H9 (cell line): ENCODE results near the gene GGT6. TPM values are rescaled to one million over a fixed set of nuclear protein-coding genes. Genes with fewer than 3 reads are reported as not detected.

Experiments used
- DNase-seq: peaks from one replicate; pipeline ENCODE4 v3.0.0-alpha.2; 2017
- H2AFZ ChIP-seq: one replicate; pipeline ENCODE4 v1.6.1; 2013; ENCODE audit warnings: mild to moderate bottlenecking, low read length, control low read depth, moderate library complexity
- H2AK5ac ChIP-seq: 2 replicates; pipeline ENCODE4 v1.6.1; 2013; ENCODE audit warnings: low read length, control low read depth, mixed read lengths; ENCODE audit not compliant: insufficient read length
- H2BK120ac ChIP-seq: one replicate; pipeline ENCODE4 v1.6.1; 2013; ENCODE audit warnings: low read depth, mild to moderate bottlenecking, low read length, control low read depth, inconsistent platforms; ENCODE audit not compliant: poor library complexity, severe bottlenecking
- H2BK12ac ChIP-seq: 2 replicates; pipeline ENCODE4 v1.6.1; 2013; ENCODE audit warnings: low read length, control low read depth, mixed read lengths, low read depth; ENCODE audit not compliant: insufficient read length
- H2BK15ac ChIP-seq: 2 replicates; pipeline ENCODE4 v1.6.1; 2013; ENCODE audit warnings: low read depth, low read length, control low read depth
- H2BK20ac ChIP-seq: one replicate; pipeline ENCODE4 v1.6.1; 2013; ENCODE audit warnings: low read depth, mild to moderate bottlenecking, low read length, control low read depth, inconsistent platforms; ENCODE audit not compliant: poor library complexity, severe bottlenecking
- H2BK5ac ChIP-seq: 2 replicates; pipeline ENCODE4 v1.6.1; 2013; ENCODE audit warnings: low read length, control low read depth, mixed read lengths; ENCODE audit not compliant: insufficient read length
- H3K14ac ChIP-seq: 2 replicates; pipeline ENCODE4 v1.6.1; 2013; ENCODE audit warnings: low read length, control low read depth; ENCODE audit not compliant: insufficient read depth
- H3K18ac ChIP-seq: 2 replicates; pipeline ENCODE4 v1.6.1; 2013; ENCODE audit warnings: low read depth, mild to moderate bottlenecking, mixed read lengths, low read length, control low read depth; ENCODE audit not compliant: insufficient read length
- H3K23ac ChIP-seq: 2 replicates; pipeline ENCODE4 v1.6.1; 2013; ENCODE audit warnings: low read length, control low read depth, mixed read lengths, low read depth; ENCODE audit not compliant: insufficient read length
- H3K23me2 ChIP-seq: 2 replicates; pipeline ENCODE4 v1.6.1; 2013; ENCODE audit warnings: low read depth, mild to moderate bottlenecking, mixed read lengths, low read length, control low read depth; ENCODE audit not compliant: insufficient read length, poor library complexity, severe bottlenecking
- H3K27ac ChIP-seq: 2 replicates; pipeline ENCODE4 v1.5.1; 2013; ENCODE audit warnings: low read length, control low read depth, mixed read lengths, low read depth; ENCODE audit not compliant: insufficient read length
- H3K27me3 ChIP-seq: 2 replicates; pipeline ENCODE4 v1.6.1; 2013; ENCODE audit warnings: low read length, control low read depth, inconsistent platforms; ENCODE audit not compliant: insufficient read depth
- H3K4ac ChIP-seq: 2 replicates; pipeline ENCODE4 v1.6.1; 2013; ENCODE audit warnings: low read depth, mild to moderate bottlenecking, control low read depth, inconsistent platforms, low read length, moderate library complexity
- H3K4me1 ChIP-seq: 2 replicates; pipeline ENCODE4 v1.6.1; 2013; ENCODE audit warnings: low read length, control low read depth, inconsistent platforms; ENCODE audit not compliant: insufficient read depth
- H3K4me2 ChIP-seq: 2 replicates; pipeline ENCODE4 v1.6.1; 2013; ENCODE audit warnings: low read length, control low read depth, mixed read lengths; ENCODE audit not compliant: insufficient read length, insufficient read depth
- H3K56ac ChIP-seq: 2 replicates; pipeline ENCODE4 v1.6.1; 2013; ENCODE audit warnings: low read depth, mild to moderate bottlenecking, mixed read lengths, low read length, control low read depth; ENCODE audit not compliant: insufficient read length
- H3K79me1 ChIP-seq: 2 replicates; pipeline ENCODE4 v1.6.1; 2013; ENCODE audit warnings: low read depth, mild to moderate bottlenecking, moderate library complexity, low read length, control low read depth, inconsistent platforms; ENCODE audit not compliant: insufficient read depth, poor library complexity, severe bottlenecking
- H3K79me2 ChIP-seq: 2 replicates; pipeline ENCODE4 v1.6.1; 2013; ENCODE audit warnings: low read length, control low read depth, inconsistent platforms; ENCODE audit not compliant: insufficient read depth
- H3K9ac ChIP-seq: 2 replicates; pipeline ENCODE4 v1.6.1; 2013; ENCODE audit warnings: low read length, control low read depth, mixed read lengths; ENCODE audit not compliant: insufficient read length; ENCODE audit errors: extremely low read depth
- H3K9me3 ChIP-seq: one replicate; pipeline ENCODE4 v1.6.1; 2013; ENCODE audit warnings: low read depth, low read length, inconsistent platforms; ENCODE audit not compliant: control insufficient read depth
- H3T11ph ChIP-seq: one replicate; pipeline ENCODE4 v1.6.1; 2013; ENCODE audit warnings: mild to moderate bottlenecking, low read length, control low read depth, inconsistent platforms
- H4K20me1 ChIP-seq: one replicate; pipeline ENCODE4 v1.6.1; 2013; ENCODE audit not compliant: control insufficient read depth, insufficient read length, insufficient read depth
- H4K5ac ChIP-seq: 2 replicates; pipeline ENCODE4 v1.6.1; 2013; ENCODE audit warnings: low read depth, mild to moderate bottlenecking, mixed read lengths, low read length, control low read depth; ENCODE audit not compliant: insufficient read length
- H4K8ac ChIP-seq: replicated peaks from 2 replicates; pipeline ENCODE4 v1.6.1; 2013; ENCODE audit warnings: low read length, control low read depth, mixed read lengths, low read depth; ENCODE audit not compliant: insufficient read length
- H4K91ac ChIP-seq: 2 replicates; pipeline ENCODE4 v1.6.1; 2013; ENCODE audit warnings: low read depth, mild to moderate bottlenecking, moderate library complexity, mixed read lengths, low read length, control low read depth; ENCODE audit not compliant: insufficient read length
- H3K27ac Mint-ChIP-seq, 3 experiments: 2 replicates in 2 of 3; 3 replicates in 1 of 3; pipeline ENCODE4 v1.8.0; 2020 to 2021; ENCODE audit warnings: mixed read lengths in 3 of 3, mild to moderate bottlenecking in 1 of 3, moderate library complexity in 1 of 3
- H3K27me3 Mint-ChIP-seq: 2 replicates; pipeline ENCODE4 v1.8.0; 2021; ENCODE audit warnings: low read depth, mild to moderate bottlenecking, moderate library complexity, mixed read lengths
- H3K36me3 Mint-ChIP-seq, 3 experiments: 2 replicates in 2 of 3; 3 replicates in 1 of 3; pipeline ENCODE4 v1.8.0; 2020 to 2021; ENCODE audit warnings: low read depth in 3 of 3, mixed read lengths in 3 of 3; ENCODE audit not compliant: insufficient read depth in 1 of 3
- H3K4me1 Mint-ChIP-seq, 2 experiments: 2 replicates each; pipeline ENCODE4 v1.8.0; 2020; ENCODE audit warnings: mixed read lengths in 2 of 2
- H3K4me3 Mint-ChIP-seq, 2 experiments: 2 replicates in 1 of 2; 3 replicates in 1 of 2; pipeline ENCODE4 v1.8.0; 2020 to 2021; ENCODE audit warnings: mild to moderate bottlenecking in 2 of 2, mixed read lengths in 2 of 2, moderate library complexity in 1 of 2
- H3K9me3 Mint-ChIP-seq, 2 experiments: 2 replicates in 1 of 2; 3 replicates in 1 of 2; pipeline ENCODE4 v1.8.0; 2020; ENCODE audit warnings: mild to moderate bottlenecking in 2 of 2, mixed read lengths in 2 of 2, moderate library complexity in 1 of 2
- WGBS: extraction: QIAGEN DNeasy Blood & Tissue Kit; methylation state at CpG from one replicate; pipeline ENCODE4 v1.1.7; 2013; ENCODE audit warnings: missing lambda C conversion rate, low lambda C conversion rate, mixed read lengths; ENCODE audit not compliant: insufficient read length; ENCODE audit errors: extremely low coverage; 5-methylcytosine and 5-hydroxymethylcytosine counted together
- total RNA-seq: library from RNA; stranded (reverse); gene quantifications from 2 replicates; pipeline ENCODE4 v1.2.1, GENCODE V29; 2021
- TF ChIP-seq, protein P1 (sequence below): fragments of 200-600 bp; sonication (generic); conservative IDR thresholded peaks from 3 replicates; pipeline ENCODE4 v1.8.0; 2021; ENCODE audit warnings: antibody characterized with exemption, mild to moderate bottlenecking

The GGT6 gene
- total RNA-seq, 1 experiment from 2014 or later, result 0.17 TPM

GRCh38 chr17:4584101-4584916 is 23.9 kb upstream of the GGT6 start, which contains the start of gene SMTNL2:
TSS of gene SMTNL2 (plus strand) at chr17:4584529. CDS start at chr17:4584606, 77 bp downstream.
- no peak within 1 kb of the TSS for H2BK120ac ChIP-seq
- no peak within 1 kb of the TSS for H2AFZ ChIP-seq
- H3K4ac ChIP-seq, result no peak within 1 kb of the TSS
- Mint-ChIP-seq H3K4me3 (peak within 1 kb of the TSS; percentile 71 to 90), H3K9me3 (no peaks in the 10 kb centered on the region), H3K27me3 (peaks cover 71% of the 10 kb centered on the region), H3K36me3 (no peaks in the 10 kb centered on the region; a peak in 1 of 7 replicates), H3K27ac (no peak within 1 kb of the TSS), H3K4me1 (peaks cover 21 to 41% of the 10 kb centered on the region in 2 experiments)
- no peak within 1 kb of the TSS for H3K56ac ChIP-seq
- no peaks in the 10 kb centered on the region for H3K79me1 ChIP-seq
- H4K5ac ChIP-seq, result no peak within 1 kb of the TSS
- H3K27ac ChIP-seq, result no peak within 1 kb of the TSS
- no peaks in the 10 kb centered on the region for H3K79me2 ChIP-seq
- H4K8ac ChIP-seq, result no peak within 1 kb of the TSS
- peak within 1 kb of the TSS; percentile 77 for H3K4me2 ChIP-seq
- no peak within 1 kb of the TSS for H2BK20ac ChIP-seq
- peaks cover 2% of the 10 kb centered on the region for H4K20me1 ChIP-seq
- no peak within 1 kb of the TSS for H3K18ac ChIP-seq
- no peak within 1 kb of the TSS for H3K23ac ChIP-seq
- H3K9me3 ChIP-seq, result no peaks in the 10 kb centered on the region
- H3T11ph ChIP-seq, result no peak within 1 kb of the TSS
- H2BK5ac ChIP-seq, result no peak within 1 kb of the TSS
- no peak within 1 kb of the TSS; the same call in 1 of the 2 replicates for H3K14ac ChIP-seq
- DNase-seq, result peak; percentile 68
- TF ChIP-seq, protein P1, sequence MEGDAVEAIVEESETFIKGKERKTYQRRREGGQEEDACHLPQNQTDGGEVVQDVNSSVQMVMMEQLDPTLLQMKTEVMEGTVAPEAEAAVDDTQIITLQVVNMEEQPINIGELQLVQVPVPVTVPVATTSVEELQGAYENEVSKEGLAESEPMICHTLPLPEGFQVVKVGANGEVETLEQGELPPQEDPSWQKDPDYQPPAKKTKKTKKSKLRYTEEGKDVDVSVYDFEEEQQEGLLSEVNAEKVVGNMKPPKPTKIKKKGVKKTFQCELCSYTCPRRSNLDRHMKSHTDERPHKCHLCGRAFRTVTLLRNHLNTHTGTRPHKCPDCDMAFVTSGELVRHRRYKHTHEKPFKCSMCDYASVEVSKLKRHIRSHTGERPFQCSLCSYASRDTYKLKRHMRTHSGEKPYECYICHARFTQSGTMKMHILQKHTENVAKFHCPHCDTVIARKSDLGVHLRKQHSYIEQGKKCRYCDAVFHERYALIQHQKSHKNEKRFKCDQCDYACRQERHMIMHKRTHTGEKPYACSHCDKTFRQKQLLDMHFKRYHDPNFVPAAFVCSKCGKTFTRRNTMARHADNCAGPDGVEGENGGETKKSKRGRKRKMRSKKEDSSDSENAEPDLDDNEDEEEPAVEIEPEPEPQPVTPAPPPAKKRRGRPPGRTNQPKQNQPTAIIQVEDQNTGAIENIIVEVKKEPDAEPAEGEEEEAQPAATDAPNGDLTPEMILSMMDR, result no peak
- no peaks in the 10 kb centered on the region; the same call in 1 of the 2 replicates for H3K4me1 ChIP-seq
- no peak within 1 kb of the TSS for H3K9ac ChIP-seq
- WGBS, result no CpG with 5 or more reads among the region's 100 CpGs
- H3K27me3 ChIP-seq, result peaks cover 23% of the 10 kb centered on the region; the same call in 1 of the 2 replicates
- no peak within 1 kb of the TSS for H2BK15ac ChIP-seq
- peaks cover 10% of the 10 kb centered on the region for H3K23me2 ChIP-seq
- H4K91ac ChIP-seq, result no peak within 1 kb of the TSS
- no peak within 1 kb of the TSS for H2AK5ac ChIP-seq
- H2BK12ac ChIP-seq, result no peak within 1 kb of the TSS
